Neural crest cell (in vitro differentiated cells): ENCODE data around the gene CENPE. TPM values are rescaled to one million over a fixed set of nuclear protein-coding genes. Genes with fewer than 3 reads are reported as not detected.

Experiments
- DNase-seq: peaks from one replicate; pipeline ENCODE4 v3.0.0; 2021; ENCODE audit warnings: low read depth, mixed read lengths, low spot score
- H3K27ac Mint-ChIP-seq: one replicate; pipeline ENCODE4 v1.8.0; 2021; ENCODE audit warnings: mild to moderate bottlenecking, mixed read lengths; ENCODE audit not compliant: unreplicated experiment
- H3K27me3 Mint-ChIP-seq: 2 replicates; pipeline ENCODE4 v1.8.0; 2021; ENCODE audit warnings: low read depth, mild to moderate bottlenecking, mixed read lengths
- H3K36me3 Mint-ChIP-seq: 2 replicates; pipeline ENCODE4 v1.8.0; 2021; ENCODE audit warnings: low read depth, mild to moderate bottlenecking, mixed read lengths
- H3K4me1 Mint-ChIP-seq: 2 replicates; pipeline ENCODE4 v1.8.0; 2021; ENCODE audit warnings: mixed read lengths
- H3K4me3 Mint-ChIP-seq: one replicate; pipeline ENCODE4 v1.8.0; 2021; ENCODE audit warnings: mild to moderate bottlenecking, mixed read lengths
- H3K9me3 Mint-ChIP-seq: 2 replicates; pipeline ENCODE4 v1.8.0; 2021; ENCODE audit warnings: mixed read lengths
- total RNA-seq: library from RNA; stranded (reverse); gene quantifications from 2 replicates; pipeline ENCODE4 v1.2.1, GENCODE V29; 2021
- TF ChIP-seq, protein P1 (sequence below): fragments of 200-600 bp; sonication (generic); conservative IDR thresholded peaks from 2 replicates; pipeline ENCODE4 v1.5.0; 2021; ENCODE audit warnings: antibody characterized with exemption, mild to moderate bottlenecking

Gene CENPE
- total RNA-seq, 1 donor from 2014 or later, result 70.0 TPM

- peak overlapping the region; percentile 98 for H3K27ac Mint-ChIP-seq
- peaks cover 10% of the 10 kb centered on the region for H3K36me3 Mint-ChIP-seq
- peak; percentile 43 for DNase-seq
- H3K9me3 Mint-ChIP-seq, result no peaks in the 10 kb centered on the region
- H3K27me3 Mint-ChIP-seq, result no peaks in the 10 kb centered on the region
- TF ChIP-seq, protein P1, sequence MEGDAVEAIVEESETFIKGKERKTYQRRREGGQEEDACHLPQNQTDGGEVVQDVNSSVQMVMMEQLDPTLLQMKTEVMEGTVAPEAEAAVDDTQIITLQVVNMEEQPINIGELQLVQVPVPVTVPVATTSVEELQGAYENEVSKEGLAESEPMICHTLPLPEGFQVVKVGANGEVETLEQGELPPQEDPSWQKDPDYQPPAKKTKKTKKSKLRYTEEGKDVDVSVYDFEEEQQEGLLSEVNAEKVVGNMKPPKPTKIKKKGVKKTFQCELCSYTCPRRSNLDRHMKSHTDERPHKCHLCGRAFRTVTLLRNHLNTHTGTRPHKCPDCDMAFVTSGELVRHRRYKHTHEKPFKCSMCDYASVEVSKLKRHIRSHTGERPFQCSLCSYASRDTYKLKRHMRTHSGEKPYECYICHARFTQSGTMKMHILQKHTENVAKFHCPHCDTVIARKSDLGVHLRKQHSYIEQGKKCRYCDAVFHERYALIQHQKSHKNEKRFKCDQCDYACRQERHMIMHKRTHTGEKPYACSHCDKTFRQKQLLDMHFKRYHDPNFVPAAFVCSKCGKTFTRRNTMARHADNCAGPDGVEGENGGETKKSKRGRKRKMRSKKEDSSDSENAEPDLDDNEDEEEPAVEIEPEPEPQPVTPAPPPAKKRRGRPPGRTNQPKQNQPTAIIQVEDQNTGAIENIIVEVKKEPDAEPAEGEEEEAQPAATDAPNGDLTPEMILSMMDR, result peak; percentile 26
- peaks cover 28% of the 10 kb centered on the region for H3K4me1 Mint-ChIP-seq
- peak overlapping the region; percentile 97 for H3K4me3 Mint-ChIP-seq
Observed at GRCh38 chr4:103075894-103076746, 122.0 kb downstream of the CENPE start.

DNA sequence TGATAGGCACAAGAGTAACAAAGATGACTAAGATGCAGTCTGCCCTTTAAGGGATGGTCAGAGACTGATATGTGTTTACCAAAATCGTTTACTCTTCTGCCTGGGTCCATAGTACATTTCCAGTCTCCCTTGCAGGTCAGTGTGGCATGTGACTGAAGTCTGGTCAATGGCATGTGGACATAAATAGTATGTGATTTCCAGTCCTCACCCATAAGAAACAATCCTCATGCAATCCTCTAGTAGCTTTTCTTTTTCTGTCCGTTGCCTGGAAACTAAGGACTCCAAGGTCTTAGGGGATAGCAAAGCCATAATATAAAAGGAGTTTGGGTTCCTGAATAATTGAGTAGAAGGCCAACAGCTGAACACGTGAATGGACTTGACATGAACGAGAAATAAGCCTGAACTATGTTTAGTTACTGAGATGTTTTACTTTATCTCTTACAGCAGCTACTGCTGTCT, 122.7 kb downstream of the CENPE start:
- Mint-ChIP-seq H3K4me3 (peak overlapping the region; percentile 97), H3K4me1 (peaks cover 28% of the 10 kb centered on the region), H3K27me3 (no peaks in the 10 kb centered on the region), H3K27ac (no peak overlapping the region), H3K36me3 (peaks cover 10% of the 10 kb centered on the region), H3K9me3 (no peaks in the 10 kb centered on the region)
- TF ChIP-seq, protein P1, result no peak
- DNase-seq, result no peak

DNA sequence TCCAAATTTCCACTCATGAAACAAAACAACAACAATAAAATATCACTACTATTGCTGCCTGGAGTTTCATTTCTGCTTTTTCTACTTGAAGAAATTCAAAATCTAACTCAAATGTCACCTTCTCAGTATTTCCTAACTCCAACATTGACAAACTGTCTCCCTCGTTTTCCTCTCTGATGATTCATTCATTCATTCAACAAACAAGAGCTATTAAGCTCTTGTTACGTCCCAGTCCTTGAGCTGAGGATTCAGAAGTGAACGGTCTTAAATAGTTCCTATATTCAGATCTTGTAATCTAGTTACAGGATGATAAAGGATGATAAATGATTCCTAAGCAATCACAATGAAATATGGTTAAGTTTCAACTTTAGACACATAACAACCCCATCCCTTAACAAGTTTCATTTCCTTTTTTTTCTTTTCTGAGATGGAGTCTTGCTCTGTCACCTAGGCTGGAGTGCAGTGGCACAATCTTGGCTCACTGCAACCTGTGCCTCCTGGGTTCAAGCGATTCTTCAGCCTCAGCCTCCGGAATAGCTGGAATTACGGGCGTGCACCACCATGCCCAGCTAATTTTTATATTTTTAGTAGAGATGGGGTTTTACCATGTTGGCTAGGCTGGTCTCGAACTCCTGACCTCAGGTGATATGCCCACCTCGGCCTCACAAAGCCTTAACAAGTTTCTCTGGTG, 123.3 kb downstream of the CENPE start:
- H3K9me3 Mint-ChIP-seq, result no peaks in the 10 kb centered on the region
- H3K4me3 Mint-ChIP-seq, result peak overlapping the region; percentile 33
- no peak for DNase-seq
- TF ChIP-seq, protein P1, result no peak
- H3K27me3 Mint-ChIP-seq, result no peaks in the 10 kb centered on the region
- H3K4me1 Mint-ChIP-seq, result peaks cover 28% of the 10 kb centered on the region
- H3K36me3 Mint-ChIP-seq, result peaks cover 10% of the 10 kb centered on the region
- no peak overlapping the region for H3K27ac Mint-ChIP-seq

GRCh38 chr4:103073792-103074438, 124.2 kb downstream of the CENPE start:
- no peak overlapping the region for H3K27ac Mint-ChIP-seq
- no peaks in the 10 kb centered on the region for H3K27me3 Mint-ChIP-seq
- DNase-seq, result no peak
- peaks cover 28% of the 10 kb centered on the region for H3K4me1 Mint-ChIP-seq
- no peaks in the 10 kb centered on the region for H3K9me3 Mint-ChIP-seq
- TF ChIP-seq, protein P1, result no peak
- peak overlapping the region; percentile 51 for H3K4me3 Mint-ChIP-seq
- peaks cover 10% of the 10 kb centered on the region for H3K36me3 Mint-ChIP-seq

- TF ChIP-seq, protein P1, result no peak
- Mint-ChIP-seq H3K27me3 (no peaks in the 10 kb centered on the region), H3K27ac (no peak overlapping the region), H3K36me3 (peaks cover 7% of the 10 kb centered on the region), H3K4me3 (no peak overlapping the region), H3K4me1 (no peaks in the 10 kb centered on the region), H3K9me3 (no peaks in the 10 kb centered on the region)
- no peak for DNase-seq
Observed at GRCh38 chr4:103067841-103068547, 130.1 kb downstream of the CENPE start.
